Measurements from ENCODE around the gene ANKMY2. TPM values are rescaled to one million over a fixed set of nuclear protein-coding genes. Genes with fewer than 3 reads are reported as not detected.

The ANKMY2 gene
- total RNA-seq, 2 donors from 2014 or later = 8.6 to 12.5 TPM

DNA sequence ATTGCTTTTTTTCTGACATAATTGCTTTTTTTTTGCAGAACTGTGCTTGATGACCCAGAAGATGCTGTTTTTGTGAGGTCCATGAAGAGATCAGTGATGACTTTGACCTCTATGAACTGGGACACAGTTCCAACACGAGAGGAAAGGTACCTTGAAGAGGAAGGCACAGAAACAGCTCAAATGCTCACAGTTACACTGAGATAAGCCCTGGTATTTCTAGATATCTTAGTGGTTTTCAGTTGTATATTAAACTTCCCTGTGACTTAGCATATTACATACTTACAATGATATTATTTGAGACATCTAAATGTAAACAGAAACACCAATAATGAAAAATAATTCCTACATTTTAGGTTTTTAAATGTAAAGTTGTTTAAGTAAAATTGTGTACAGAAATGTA is 64.3 kb downstream of the ANKMY2 start:
- no peak for ATAC-seq
- WGBS, 2 donors = 19 to 28% methylated on average over 1 of the region's 1 CpG
- no peak for DNase-seq
- Histone ChIP-seq H3K4me3 (no peak overlapping the region), H3K4me1 (no peaks in the 10 kb centered on the region), H3K9me3 (no peaks in the 10 kb centered on the region), H3K27me3 (no peaks in the 10 kb centered on the region), H3K27ac (no peak overlapping the region), H3K36me3 (replicated peaks in 1 of 2; ENCODE audit: insufficient read depth in 1 of 2, low read depth in 2 of 2) (no peaks in the 10 kb centered on the region)
- intact Hi-C loops (cut with DNase I) = no loop called here
- TF ChIP-seq, protein P1, sequence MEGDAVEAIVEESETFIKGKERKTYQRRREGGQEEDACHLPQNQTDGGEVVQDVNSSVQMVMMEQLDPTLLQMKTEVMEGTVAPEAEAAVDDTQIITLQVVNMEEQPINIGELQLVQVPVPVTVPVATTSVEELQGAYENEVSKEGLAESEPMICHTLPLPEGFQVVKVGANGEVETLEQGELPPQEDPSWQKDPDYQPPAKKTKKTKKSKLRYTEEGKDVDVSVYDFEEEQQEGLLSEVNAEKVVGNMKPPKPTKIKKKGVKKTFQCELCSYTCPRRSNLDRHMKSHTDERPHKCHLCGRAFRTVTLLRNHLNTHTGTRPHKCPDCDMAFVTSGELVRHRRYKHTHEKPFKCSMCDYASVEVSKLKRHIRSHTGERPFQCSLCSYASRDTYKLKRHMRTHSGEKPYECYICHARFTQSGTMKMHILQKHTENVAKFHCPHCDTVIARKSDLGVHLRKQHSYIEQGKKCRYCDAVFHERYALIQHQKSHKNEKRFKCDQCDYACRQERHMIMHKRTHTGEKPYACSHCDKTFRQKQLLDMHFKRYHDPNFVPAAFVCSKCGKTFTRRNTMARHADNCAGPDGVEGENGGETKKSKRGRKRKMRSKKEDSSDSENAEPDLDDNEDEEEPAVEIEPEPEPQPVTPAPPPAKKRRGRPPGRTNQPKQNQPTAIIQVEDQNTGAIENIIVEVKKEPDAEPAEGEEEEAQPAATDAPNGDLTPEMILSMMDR (IDR thresholded peaks at IDR 0.05) = no peak
- no peak for TF ChIP-seq POLR2A (IDR thresholded peaks at IDR 0.05)

DNA sequence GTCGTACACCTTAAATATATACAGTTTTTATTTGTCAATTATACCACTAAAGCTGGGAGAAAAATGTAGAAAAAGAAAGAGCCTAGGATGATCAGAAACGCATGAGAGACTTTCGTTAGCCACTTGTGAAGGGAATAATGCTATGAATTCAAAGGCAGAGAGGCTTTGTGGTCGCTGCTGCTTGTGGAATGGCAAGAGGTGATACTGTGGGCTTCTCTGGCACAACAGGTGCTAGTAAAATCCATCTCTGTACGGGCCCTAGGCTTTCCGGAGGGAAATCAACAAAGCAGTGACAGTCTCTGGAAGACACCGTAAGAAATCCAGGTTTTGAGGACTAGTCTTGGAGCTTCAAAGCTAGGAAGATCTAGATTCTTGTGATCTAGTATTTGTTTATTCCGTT is 66.3 kb downstream of the ANKMY2 start:
- H3K36me3 ChIP-seq (replicated peaks in 1 of 2; ENCODE audit: insufficient read depth in 1 of 2, low read depth in 2 of 2) = no peaks in the 10 kb centered on the region
- TF ChIP-seq POLR2A (IDR thresholded peaks at IDR 0.05) = no peak
- TF ChIP-seq, protein P1 (IDR thresholded peaks at IDR 0.05) = no peak
- 71 to 72% methylated on average over 8 of the region's 8 CpGs for WGBS, 2 donors
- H3K27me3 ChIP-seq = no peaks in the 10 kb centered on the region
- no peak overlapping the region for H3K27ac ChIP-seq
- no peaks in the 10 kb centered on the region for H3K4me1 ChIP-seq
- ATAC-seq (no peak), DNase-seq (no peak)
- intact Hi-C loops (cut with DNase I) = no loop called here
- H3K9me3 ChIP-seq = no peaks in the 10 kb centered on the region
- H3K4me3 ChIP-seq = no peak overlapping the region

DNA sequence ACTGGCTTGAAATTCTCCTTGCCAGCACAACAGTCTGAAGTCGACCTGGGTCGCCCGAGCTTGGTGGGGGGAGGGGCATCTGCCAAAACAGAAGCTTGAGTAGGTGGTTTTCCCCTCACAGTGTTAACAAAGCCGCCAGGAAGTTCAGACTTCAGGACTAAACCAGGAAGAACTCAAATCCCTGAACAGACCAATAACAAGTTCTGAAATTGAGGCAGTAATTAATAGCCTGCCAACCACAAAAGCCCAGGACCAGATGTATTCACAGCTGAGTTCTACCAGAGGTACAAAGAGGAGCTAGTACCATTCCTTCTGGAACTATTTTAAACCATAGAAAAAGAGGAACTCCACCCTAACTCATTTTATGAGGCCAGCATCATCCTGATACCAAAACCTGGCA is 73.6 kb downstream of the ANKMY2 start:
- Histone ChIP-seq H3K36me3 (replicated peaks in 1 of 2; ENCODE audit: insufficient read depth in 1 of 2, low read depth in 2 of 2) (no peaks in the 10 kb centered on the region), H3K27ac (no peak overlapping the region), H3K9me3 (no peaks in the 10 kb centered on the region), H3K4me1 (no peaks in the 10 kb centered on the region), H3K27me3 (no peaks in the 10 kb centered on the region), H3K4me3 (no peak overlapping the region)
- DNase-seq (no peak), ATAC-seq (no peak)
- WGBS, 2 donors = 83 to 86% methylated on average over 4 of the region's 4 CpGs
- TF ChIP-seq POLR2A (IDR thresholded peaks at IDR 0.05) = no peak
- TF ChIP-seq, protein P1 (IDR thresholded peaks at IDR 0.05) = no peak
- intact Hi-C loops (cut with DNase I) = no loop called here

DNA sequence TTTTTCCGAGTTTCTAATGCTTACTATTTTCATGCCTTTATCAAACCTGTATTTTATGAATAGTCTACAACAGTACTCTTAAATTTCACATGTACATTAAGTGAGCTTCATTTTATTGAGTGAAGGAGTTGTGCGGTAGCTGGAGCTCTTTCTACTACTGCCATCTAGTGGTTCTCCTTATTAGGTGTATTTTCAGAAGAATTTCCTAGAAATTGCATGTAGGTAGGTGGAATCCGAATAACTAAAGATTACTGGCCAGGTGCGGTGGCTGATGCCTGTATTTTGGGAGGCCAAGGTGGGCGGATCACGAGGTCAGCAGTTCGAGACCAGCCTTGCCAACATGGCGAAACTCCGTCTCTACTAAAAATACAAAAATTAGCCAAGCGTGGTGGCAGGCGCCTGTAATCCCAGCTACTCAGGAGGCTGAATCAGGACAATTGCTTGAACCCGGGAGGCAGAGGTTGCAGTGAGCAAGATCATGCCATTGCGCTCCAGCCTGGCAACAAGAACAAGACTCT is 80.6 kb downstream of the ANKMY2 start:
- TF ChIP-seq, protein P1 (IDR thresholded peaks at IDR 0.05) = peak; percentile 60 to 80 (median 74)
- no peak for TF ChIP-seq POLR2A (IDR thresholded peaks at IDR 0.05)
- Histone ChIP-seq H3K9me3 (no peaks in the 10 kb centered on the region), H3K4me3 (no peak overlapping the region), H3K27ac (no peak overlapping the region), H3K36me3 (replicated peaks in 1 of 2; ENCODE audit: insufficient read depth in 1 of 2, low read depth in 2 of 2) (no peaks in the 10 kb centered on the region), H3K4me1 (no peaks in the 10 kb centered on the region), H3K27me3 (no peaks in the 10 kb centered on the region)
- DNase-seq (peak in 3 of 4 donors; percentile 14 to 29 (median 20)), ATAC-seq (peak; percentile 77)
- intact Hi-C loops (cut with DNase I) = loop anchor here (5.0 to 10.0 kb wide), 2 partner anchors 130 to 488 kb away; no protein-coding TSS in a partner anchor
- WGBS, 2 donors = 23 to 24% methylated on average over 13 of the region's 13 CpGs

DNA sequence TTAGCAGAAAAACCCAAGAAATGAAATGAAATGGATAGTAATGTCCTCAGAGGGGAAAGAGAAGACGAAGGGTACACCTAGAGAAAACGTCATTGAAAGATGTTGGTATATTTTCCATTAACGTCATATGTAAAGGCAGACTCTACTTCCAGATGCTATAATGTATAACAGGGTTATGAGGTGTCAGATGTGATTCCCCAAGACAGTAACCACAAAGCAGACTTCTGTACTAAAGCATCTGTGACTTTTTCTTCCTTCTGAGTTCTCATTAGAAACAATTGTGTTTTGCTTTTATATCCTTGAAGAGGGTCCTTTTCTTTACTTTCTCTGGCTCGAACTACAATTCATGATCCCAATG is 81.6 kb downstream of the ANKMY2 start:
- no peak for TF ChIP-seq POLR2A (IDR thresholded peaks at IDR 0.05)
- TF ChIP-seq, protein P1 (IDR thresholded peaks at IDR 0.05) = no peak
- H3K27ac ChIP-seq = no peak overlapping the region
- H3K4me3 ChIP-seq = no peak overlapping the region
- intact Hi-C loops (cut with DNase I) = loop anchor here (10.0 kb wide), 1 partner anchor 129 kb away; no protein-coding TSS in a partner anchor
- ATAC-seq (no peak), DNase-seq (no peak)
- no peaks in the 10 kb centered on the region for H3K27me3 ChIP-seq
- WGBS, 2 donors = 82 to 88% methylated on average over 4 of the region's 4 CpGs
- H3K9me3 ChIP-seq = no peaks in the 10 kb centered on the region
- no peaks in the 10 kb centered on the region for H3K4me1 ChIP-seq
- no peaks in the 10 kb centered on the region for H3K36me3 ChIP-seq (replicated peaks in 1 of 2; ENCODE audit: insufficient read depth in 1 of 2, low read depth in 2 of 2)
